ENCODE data around the gene DDX6.
"Not testable (repeated sequence)": the region's sequence is repeated elsewhere in the genome, so short reads cannot be mapped to it uniquely, and the experiment has no call there.

The DDX6 gene

DNA sequence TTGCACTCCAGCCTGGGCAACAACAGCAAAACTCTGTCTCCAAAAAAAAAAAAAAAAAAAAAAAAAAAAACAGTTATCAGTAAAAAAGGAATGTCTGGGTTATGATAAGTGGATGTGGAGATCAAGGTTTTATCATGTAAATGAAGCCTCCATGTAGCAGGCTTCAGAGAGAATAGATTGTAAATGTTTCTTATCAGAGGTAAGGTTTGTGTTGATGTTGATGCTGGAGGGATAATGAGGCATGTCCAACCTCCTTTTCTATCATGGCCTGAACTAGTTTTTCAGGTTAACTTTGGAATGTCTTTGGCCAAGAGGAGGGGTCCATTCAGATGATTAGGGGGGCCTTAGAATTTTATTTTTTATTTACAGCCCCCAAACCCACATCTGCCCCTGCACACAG, 76.1 kb downstream of the DDX6 start:
- Histone ChIP-seq H4K20me1 (ENCODE audit: insufficient read depth, low read length) (no peaks in the 10 kb centered on the region), H3K36me3 (ENCODE audit: insufficient read depth, low read length) (no peaks in the 10 kb centered on the region), H3K9ac (ENCODE audit: low read depth, low read length) (no peak overlapping the region), H3K9me3 (ENCODE audit: insufficient read depth, low read length, severe bottlenecking) (no peaks in the 10 kb centered on the region), H3K4me2 (ENCODE audit: insufficient read depth, low read length) (no peak overlapping the region), H3K79me2 (ENCODE audit: insufficient read depth, low read length) (no peaks in the 10 kb centered on the region), H3K4me3 (ENCODE audit: low read depth in 1 of 2, low read length in 2 of 2) (no peak overlapping the region), H3K27ac (ENCODE audit: low read length) (no peak overlapping the region), H3K27me3 (ENCODE audit: insufficient read depth, low read length, poor library complexity) (no peaks in the 10 kb centered on the region), H3K4me1 (ENCODE audit: insufficient read depth, low read length) (no peaks in the 10 kb centered on the region), H2AFZ (ENCODE audit: low read depth, low read length) (no peak overlapping the region)
- DNase-seq (no peak), ATAC-seq (ENCODE audit: insufficient read depth, low read depth) (no peak)
- TF ChIP-seq, protein P1, sequence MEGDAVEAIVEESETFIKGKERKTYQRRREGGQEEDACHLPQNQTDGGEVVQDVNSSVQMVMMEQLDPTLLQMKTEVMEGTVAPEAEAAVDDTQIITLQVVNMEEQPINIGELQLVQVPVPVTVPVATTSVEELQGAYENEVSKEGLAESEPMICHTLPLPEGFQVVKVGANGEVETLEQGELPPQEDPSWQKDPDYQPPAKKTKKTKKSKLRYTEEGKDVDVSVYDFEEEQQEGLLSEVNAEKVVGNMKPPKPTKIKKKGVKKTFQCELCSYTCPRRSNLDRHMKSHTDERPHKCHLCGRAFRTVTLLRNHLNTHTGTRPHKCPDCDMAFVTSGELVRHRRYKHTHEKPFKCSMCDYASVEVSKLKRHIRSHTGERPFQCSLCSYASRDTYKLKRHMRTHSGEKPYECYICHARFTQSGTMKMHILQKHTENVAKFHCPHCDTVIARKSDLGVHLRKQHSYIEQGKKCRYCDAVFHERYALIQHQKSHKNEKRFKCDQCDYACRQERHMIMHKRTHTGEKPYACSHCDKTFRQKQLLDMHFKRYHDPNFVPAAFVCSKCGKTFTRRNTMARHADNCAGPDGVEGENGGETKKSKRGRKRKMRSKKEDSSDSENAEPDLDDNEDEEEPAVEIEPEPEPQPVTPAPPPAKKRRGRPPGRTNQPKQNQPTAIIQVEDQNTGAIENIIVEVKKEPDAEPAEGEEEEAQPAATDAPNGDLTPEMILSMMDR (IDR thresholded peaks at IDR 0.05; ENCODE audit: borderline replicate concordance, extremely low read depth, low read length, poor library complexity, severe bottlenecking), result no peak
- no peak for TF ChIP-seq EZH2 (IDR thresholded peaks at IDR 0.05; ENCODE audit: borderline replicate concordance, low read depth, low read length, severe bottlenecking)

GRCh38 chr11:118714416-118714815, 76.5 kb downstream of the DDX6 start:
- H3K9ac ChIP-seq (ENCODE audit: low read depth, low read length); H3K4me1 ChIP-seq (ENCODE audit: insufficient read depth, low read length); H3K27ac ChIP-seq (ENCODE audit: low read length); ATAC-seq (ENCODE audit: insufficient read depth, low read depth); H3K36me3 ChIP-seq (ENCODE audit: insufficient read depth, low read length); H3K27me3 ChIP-seq (ENCODE audit: insufficient read depth, low read length, poor library complexity); H3K4me3 ChIP-seq (ENCODE audit: low read depth in 1 of 2, low read length in 2 of 2); H2AFZ ChIP-seq (ENCODE audit: low read depth, low read length); H3K79me2 ChIP-seq (ENCODE audit: insufficient read depth, low read length); H3K4me2 ChIP-seq (ENCODE audit: insufficient read depth, low read length); H3K9me3 ChIP-seq (ENCODE audit: insufficient read depth, low read length, severe bottlenecking); H4K20me1 ChIP-seq (ENCODE audit: insufficient read depth, low read length); DNase-seq: not testable (repeated sequence)

DNA sequence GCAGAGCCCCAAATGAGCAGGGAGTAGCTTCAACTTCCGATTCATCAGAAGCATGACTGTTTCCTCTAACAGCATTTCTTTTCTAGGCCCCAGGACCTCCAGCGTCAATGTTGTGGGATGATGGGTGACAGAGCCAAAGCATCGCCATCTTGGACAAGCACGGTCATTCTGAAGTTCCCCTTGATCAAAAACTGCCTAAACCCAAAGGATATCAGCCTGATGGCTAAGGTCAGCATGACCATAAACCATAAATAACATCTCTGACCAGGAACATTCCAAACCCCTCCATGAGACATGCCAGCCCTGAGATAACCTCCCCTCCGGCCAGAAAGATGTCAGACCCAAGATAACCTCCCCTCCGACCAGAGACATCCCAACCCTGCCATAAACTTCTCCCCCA, 82.7 kb downstream of the DDX6 start:
- Histone ChIP-seq H3K4me2 (ENCODE audit: insufficient read depth, low read length) (no peak overlapping the region), H4K20me1 (ENCODE audit: insufficient read depth, low read length) (no peaks in the 10 kb centered on the region), H3K27me3 (ENCODE audit: insufficient read depth, low read length, poor library complexity) (no peaks in the 10 kb centered on the region), H2AFZ (ENCODE audit: low read depth, low read length) (no peak overlapping the region), H3K9me3 (ENCODE audit: insufficient read depth, low read length, severe bottlenecking) (no peaks in the 10 kb centered on the region), H3K36me3 (ENCODE audit: insufficient read depth, low read length) (no peaks in the 10 kb centered on the region), H3K9ac (ENCODE audit: low read depth, low read length) (no peak overlapping the region), H3K27ac (ENCODE audit: low read length) (no peak overlapping the region), H3K79me2 (ENCODE audit: insufficient read depth, low read length) (no peaks in the 10 kb centered on the region), H3K4me3 (ENCODE audit: low read depth in 1 of 2, low read length in 2 of 2) (no peak overlapping the region), H3K4me1 (ENCODE audit: insufficient read depth, low read length) (peaks cover 25% of the 10 kb centered on the region)
- ATAC-seq (ENCODE audit: insufficient read depth, low read depth) (no peak), DNase-seq (no peak)
- no peak for TF ChIP-seq EZH2 (IDR thresholded peaks at IDR 0.05; ENCODE audit: borderline replicate concordance, low read depth, low read length, severe bottlenecking)
- TF ChIP-seq, protein P1 (IDR thresholded peaks at IDR 0.05; ENCODE audit: borderline replicate concordance, extremely low read depth, low read length, poor library complexity, severe bottlenecking), result no peak

DNA sequence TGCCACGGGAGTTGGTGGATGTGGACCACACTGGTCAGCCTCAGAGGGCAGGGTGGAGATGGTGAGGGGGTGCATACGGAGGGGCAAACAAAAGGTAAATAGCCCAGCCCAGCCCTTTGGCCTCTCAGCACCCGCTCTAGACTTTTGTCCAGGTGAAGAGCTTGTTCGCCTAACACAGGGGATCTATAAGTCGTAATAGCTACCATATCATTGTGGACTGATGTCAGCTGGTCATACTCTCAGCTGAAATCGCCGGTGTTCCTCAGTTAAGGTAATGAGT, 84.5 kb downstream of the DDX6 start:
- no peaks in the 10 kb centered on the region for H3K27me3 ChIP-seq (ENCODE audit: insufficient read depth, low read length, poor library complexity)
- H3K4me2 ChIP-seq (ENCODE audit: insufficient read depth, low read length), result no peak overlapping the region
- TF ChIP-seq, protein P1 (IDR thresholded peaks at IDR 0.05; ENCODE audit: borderline replicate concordance, extremely low read depth, low read length, poor library complexity, severe bottlenecking), result no peak
- no peak for TF ChIP-seq EZH2 (IDR thresholded peaks at IDR 0.05; ENCODE audit: borderline replicate concordance, low read depth, low read length, severe bottlenecking)
- no peaks in the 10 kb centered on the region for H4K20me1 ChIP-seq (ENCODE audit: insufficient read depth, low read length)
- H3K4me1 ChIP-seq (ENCODE audit: insufficient read depth, low read length), result peaks cover 25% of the 10 kb centered on the region
- no peak overlapping the region for H3K4me3 ChIP-seq (ENCODE audit: low read depth in 1 of 2, low read length in 2 of 2)
- H3K27ac ChIP-seq (ENCODE audit: low read length), result no peak overlapping the region
- no peaks in the 10 kb centered on the region for H3K9me3 ChIP-seq (ENCODE audit: insufficient read depth, low read length, severe bottlenecking)
- ATAC-seq (ENCODE audit: insufficient read depth, low read depth) (no peak), DNase-seq (no peak)
- no peaks in the 10 kb centered on the region for H3K79me2 ChIP-seq (ENCODE audit: insufficient read depth, low read length)
- no peak overlapping the region for H2AFZ ChIP-seq (ENCODE audit: low read depth, low read length)
- no peak overlapping the region for H3K9ac ChIP-seq (ENCODE audit: low read depth, low read length)
- H3K36me3 ChIP-seq (ENCODE audit: insufficient read depth, low read length), result no peaks in the 10 kb centered on the region

Measured in DND-41 (cell line).